ENCODE measurements around the gene CXCR2.
"Not testable (repeated sequence)": the region's sequence is repeated elsewhere in the genome, so short reads cannot be mapped to it uniquely, and the experiment has no call there.

The CXCR2 gene

GRCh38 chr2:218125626-218126080, at the start of gene CXCR2:
TSS of gene CXCR2 (plus strand) at chr2:218126028. CDS start at chr2:218134802, 8,774 bp downstream.
- DNase-seq: no peak

GRCh38 chr2:218077464-218078216, 48.2 kb upstream of the CXCR2 start:
- DNase-seq: no peak

GRCh38 chr2:218079943-218080913, 45.6 kb upstream of the CXCR2 start:
- DNase-seq: no peak

GRCh38 chr2:218081063-218081462, 44.8 kb upstream of the CXCR2 start:
- no peak for DNase-seq

- DNase-seq: no peak
Observed at GRCh38 chr2:218081695-218082094, 44.1 kb upstream of the CXCR2 start.

- DNase-seq: no peak
Observed at GRCh38 chr2:218082586-218083351, 43.1 kb upstream of the CXCR2 start.

- no peak for DNase-seq
Observed at GRCh38 chr2:218083352-218083676, 42.5 kb upstream of the CXCR2 start.

- no peak for DNase-seq
Observed at GRCh38 chr2:218086478-218086877, 39.4 kb upstream of the CXCR2 start.

GRCh38 chr2:218089259-218089658, 36.6 kb upstream of the CXCR2 start:
- no peak for DNase-seq

GRCh38 chr2:218091746-218092145, 34.1 kb upstream of the CXCR2 start:
- no peak for DNase-seq

- DNase-seq: no peak
Observed at GRCh38 chr2:218093879-218094278, 31.9 kb upstream of the CXCR2 start.

- DNase-seq: no peak
Observed at GRCh38 chr2:218095853-218096252, 30.0 kb upstream of the CXCR2 start.

GRCh38 chr2:218097975-218098374, 27.9 kb upstream of the CXCR2 start:
- no peak for DNase-seq

- DNase-seq: not testable (repeated sequence)
Observed at GRCh38 chr2:218108834-218109233, 17.0 kb upstream of the CXCR2 start.

- DNase-seq: not testable (repeated sequence)
Observed at GRCh38 chr2:218121789-218122188, 4.0 kb upstream of the CXCR2 start.

- not testable (repeated sequence) for DNase-seq
Observed at GRCh38 chr2:218122286-218122685, 3.5 kb upstream of the CXCR2 start.

GRCh38 chr2:218123986-218124385, 1.8 kb upstream of the CXCR2 start:
- no peak for DNase-seq

- no peak for DNase-seq
Observed at GRCh38 chr2:218125095-218125494, 733 bp upstream of the CXCR2 start.

GRCh38 chr2:218127929-218128455, 2.2 kb downstream of the CXCR2 start:
- DNase-seq: no peak

GRCh38 chr2:218128781-218129457, 3.1 kb downstream of the CXCR2 start:
- DNase-seq: no peak

GRCh38 chr2:218129458-218130135, 3.8 kb downstream of the CXCR2 start:
- peak; percentile 2 for DNase-seq

- DNase-seq: no peak
Observed at GRCh38 chr2:218130377-218130776, 4.5 kb downstream of the CXCR2 start.
